IMR-90 (cell line): Measurements from ENCODE around the gene APCDD1. TPM values are rescaled to one million over a fixed set of nuclear protein-coding genes. Genes with fewer than 3 reads are reported as not detected.

ENCODE experiments used
- ATAC-seq: fragments of 200-7000 bp; cut with Tn5 transposase; 2 replicates; pipeline ENCODE4 v1.9.1; 2020; ENCODE audit warnings: low read depth, mild to moderate bottlenecking, moderate library complexity
- BruUV-seq: library from RNA; stranded (reverse); fragments of 400-500 nt; replicated peaks from 2 replicates; lab custom pipeline; 2021; lab: Mats Ljungman, UMichigan
- CTCF ChIA-PET: fragments of 300-600 bp; formaldehyde crosslinking; extraction: SDS; loops from one replicate; lab custom pipeline; 2021; ENCODE audit warnings: antibody characterized with exemption; lab: Yijun Ruan, JAX
- POLR2A ChIA-PET: fragments of 300-600 bp; sonication (Branson Sonifier 250); formaldehyde crosslinking; loops from one replicate; lab custom pipeline; 2022; ENCODE audit warnings: antibody characterized with exemption; ENCODE audit not compliant: unreplicated experiment; lab: Charles Lee
- DNase-seq: peaks from one replicate; pipeline ENCODE4 v3.0.0; 2013
- H2AFZ ChIP-seq: replicated peaks from 2 replicates; pipeline ENCODE3; 2013; ENCODE audit warnings: low read length, mild to moderate bottlenecking; ENCODE audit not compliant: poor library complexity
- H2AK5ac ChIP-seq: 2 replicates; pipeline ENCODE4 v1.6.1; 2013; ENCODE audit warnings: low read depth, low read length, inconsistent platforms
- H2AK9ac ChIP-seq: replicated peaks from 2 replicates; pipeline ENCODE3; 2013; ENCODE audit warnings: mild to moderate bottlenecking, low read depth, low read length, moderate library complexity; ENCODE audit not compliant: poor library complexity
- H2BK120ac ChIP-seq: 2 replicates; pipeline ENCODE4 v1.6.1; 2013; ENCODE audit warnings: low read depth, low read length, inconsistent platforms
- H2BK15ac ChIP-seq: 3 replicates; pipeline ENCODE4 v1.6.1; 2013; ENCODE audit warnings: low read depth, low read length, inconsistent platforms
- H2BK20ac ChIP-seq: 2 replicates; pipeline ENCODE4 v1.6.1; 2013; ENCODE audit warnings: low read depth, mild to moderate bottlenecking, inconsistent platforms, low read length, moderate library complexity
- H2BK5ac ChIP-seq: 2 replicates; pipeline ENCODE4 v1.6.1; 2013; ENCODE audit warnings: mild to moderate bottlenecking, low read depth, low read length, inconsistent platforms; ENCODE audit not compliant: poor library complexity, severe bottlenecking
- H3K14ac ChIP-seq: replicated peaks from 2 replicates; pipeline ENCODE4 v1.6.1; 2013; ENCODE audit warnings: low read depth, low read length, inconsistent platforms
- H3K18ac ChIP-seq: 2 replicates; pipeline ENCODE4 v1.6.1; 2013; ENCODE audit warnings: low read depth, low read length, control low read depth
- H3K23ac ChIP-seq: 2 replicates; pipeline ENCODE4 v1.6.1; 2013; ENCODE audit warnings: low read depth, low read length, inconsistent platforms
- H3K27ac ChIP-seq: 2 replicates; pipeline ENCODE4 v1.5.1; 2013; ENCODE audit warnings: mild to moderate bottlenecking, control low read depth, low read length; ENCODE audit not compliant: insufficient read depth
- H3K27me3 ChIP-seq: 2 replicates; pipeline ENCODE4 v1.6.1; 2013; ENCODE audit warnings: low read length; ENCODE audit not compliant: control insufficient read depth, insufficient read depth
- H3K36me3 ChIP-seq: 2 replicates; pipeline ENCODE4 v1.6.1; 2013; ENCODE audit warnings: low read length, mixed read lengths; ENCODE audit not compliant: control insufficient read depth, insufficient read depth
- H3K4ac ChIP-seq: 2 replicates; pipeline ENCODE4 v1.6.1; 2013; ENCODE audit warnings: low read depth, low read length, inconsistent platforms
- H3K4me1 ChIP-seq: 2 replicates; pipeline ENCODE4 v1.6.1; 2013; ENCODE audit warnings: low read length, mixed read lengths; ENCODE audit not compliant: control insufficient read depth, insufficient read depth
- H3K4me2 ChIP-seq: 2 replicates; pipeline ENCODE4 v1.6.1; 2013; ENCODE audit warnings: low read depth, mild to moderate bottlenecking, control low read depth, low read length, moderate library complexity
- H3K4me3 ChIP-seq: 2 replicates; pipeline ENCODE4 v1.5.1; 2013; ENCODE audit warnings: low read depth, mild to moderate bottlenecking, control low read depth, low read length, moderate library complexity; ENCODE audit not compliant: insufficient read depth
- H3K56ac ChIP-seq: 2 replicates; pipeline ENCODE4 v1.6.1; 2013; ENCODE audit warnings: low read length, inconsistent platforms; ENCODE audit not compliant: insufficient read depth; ENCODE audit errors: extremely low read depth
- H3K79me1 ChIP-seq, 2 experiments: 2 replicates each; pipeline ENCODE4 v1.6.1; 2013; ENCODE audit warnings: low read length in 2 of 2, inconsistent platforms in 1 of 2, low read depth in 1 of 2
- H3K9ac ChIP-seq: 2 replicates; pipeline ENCODE4 v1.6.1; 2013; ENCODE audit warnings: low read depth, low read length, control low read depth
- H3K9me1 ChIP-seq: 2 replicates; pipeline ENCODE4 v1.6.1; 2013; ENCODE audit warnings: low read length, inconsistent platforms; ENCODE audit not compliant: insufficient read depth
- H3K9me3 ChIP-seq: 2 replicates; pipeline ENCODE4 v1.6.1; 2013; ENCODE audit warnings: low read length; ENCODE audit not compliant: control insufficient read depth, insufficient read depth
- H4K20me1 ChIP-seq: 2 replicates; pipeline ENCODE4 v1.6.1; 2013; ENCODE audit warnings: low read length, inconsistent platforms; ENCODE audit not compliant: insufficient read depth
- H4K5ac ChIP-seq: 2 replicates; pipeline ENCODE4 v1.6.1; 2013; ENCODE audit warnings: mild to moderate bottlenecking, low read depth, low read length, control low read depth
- H4K8ac ChIP-seq, 2 experiments: 2 replicates each; pipeline ENCODE4 v1.6.1; 2013; ENCODE audit warnings: low read depth in 2 of 2, low read length in 2 of 2, control low read depth in 1 of 2, inconsistent platforms in 1 of 2
- H4K91ac ChIP-seq: 2 replicates; pipeline ENCODE4 v1.6.1; 2013; ENCODE audit warnings: low read depth, low read length, inconsistent platforms; ENCODE audit not compliant: insufficient read depth
- BHLHE40 ChIP-seq: fragments of 150-350 bp; IDR thresholded peaks from 2 replicates; pipeline ENCODE4 v1.6.1; 2016; ENCODE audit warnings: mild to moderate bottlenecking, low read depth, low read length
- CEBPB ChIP-seq: IDR thresholded peaks from 2 replicates; pipeline ENCODE4 v1.6.1; 2012; ENCODE audit warnings: low read depth, low read length, improper control_type of control experiment
- CHD1 ChIP-seq: IDR thresholded peaks from 2 replicates; pipeline ENCODE4 v1.6.1; 2012; ENCODE audit warnings: low read depth, low read length, improper control_type of control experiment
- FOS ChIP-seq: fragments of 150-350 bp; IDR thresholded peaks from 2 replicates; pipeline ENCODE4 v1.6.1; 2016; ENCODE audit warnings: low read depth, low read length
- MAFK ChIP-seq: IDR thresholded peaks from 2 replicates; pipeline ENCODE4 v1.6.1; 2012; ENCODE audit warnings: low read depth, low read length, improper control_type of control experiment
- MAZ ChIP-seq: IDR thresholded peaks from 2 replicates; pipeline ENCODE4 v1.6.1; 2012; ENCODE audit warnings: low read depth, mild to moderate bottlenecking, low read length, improper control_type of control experiment, moderate library complexity, borderline replicate concordance
- MXI1 ChIP-seq: IDR thresholded peaks from 2 replicates; pipeline ENCODE4 v1.6.1; 2012; ENCODE audit warnings: low read depth, mild to moderate bottlenecking, low read length, moderate library complexity, borderline replicate concordance
- NFE2L2 ChIP-seq: fragments of 150-350 bp; IDR thresholded peaks from 2 replicates; pipeline ENCODE4 v1.6.1; 2016; ENCODE audit warnings: low read depth, mild to moderate bottlenecking, low read length
- POLR2A ChIP-seq: IDR thresholded peaks from 2 replicates; pipeline ENCODE4 v1.6.1; 2012; ENCODE audit warnings: mild to moderate bottlenecking, low read depth, low read length
- RAD21 ChIP-seq: IDR thresholded peaks from 2 replicates; pipeline ENCODE4 v1.6.1; 2012; ENCODE audit warnings: low read length, improper control_type of control experiment
- RCOR1 ChIP-seq: IDR thresholded peaks from 2 replicates; pipeline ENCODE4 v1.6.1; 2012; ENCODE audit warnings: mild to moderate bottlenecking, low read length, improper control_type of control experiment; ENCODE audit not compliant: insufficient replicate concordance
- RFX5 ChIP-seq: IDR thresholded peaks from 2 replicates; pipeline ENCODE4 v1.8.0; 2012; ENCODE audit warnings: low read depth, mild to moderate bottlenecking, low read length, moderate library complexity
- SMC3 ChIP-seq: fragments of 150-350 bp; IDR thresholded peaks from 2 replicates; pipeline ENCODE4 v1.6.1; 2016; ENCODE audit warnings: low read depth, mild to moderate bottlenecking, antibody characterized with exemption, low read length, moderate library complexity
- whole genome bisulfite sequencing, 2 experiments: methylation state at CpG; one replicate each; pipeline versions ENCODE4 v1.1.5 to v1.1.7; 2013; ENCODE audit warnings: missing lambda C conversion rate in 2 of 2; ENCODE audit not compliant: insufficient read length in 1 of 2; ENCODE audit errors: extremely low coverage in 2 of 2; 5-methylcytosine and 5-hydroxymethylcytosine counted together
- dilution Hi-C: fragments of 300-500 bp; cut with HindIII; formaldehyde crosslinking; loops from one replicate; pipeline ENCODE4 v1.14.3; 2018; ENCODE audit warnings: low sequenced_read_pairs; ENCODE audit not compliant: unreplicated experiment
- in situ Hi-C: fragments of 300-500 bp; cut with MboI; formaldehyde crosslinking; loops from 3 replicates; pipeline ENCODE4 v1.14.3; 2019; ENCODE audit warnings: low sequenced_read_pairs, inconsistent platforms, mixed read lengths
- intact Hi-C: fragments of 100-400 bp; cut with micrococcal nuclease; formaldehyde crosslinking; loops from 2 replicates; pipeline ENCODE4 v1.10.0; 2022
- polyA plus RNA-seq, 3 experiments: library from polyadenylated mRNA; depleted of rRNA; stranded (reverse); fragments of >200 nt; gene quantifications; 2 replicates each; pipeline ENCODE4 v1.2.3, GENCODE V29; 2012; ENCODE audit warnings: low replicate concordance in 1 of 3
- total RNA-seq: library from RNA; depleted of rRNA; stranded (reverse); fragments of >200 nt; gene quantifications from 2 replicates; pipeline ENCODE4 v1.2.3, GENCODE V29; 2012
- TF ChIP-seq, protein P1 (sequence below): conservative IDR thresholded peaks from 2 replicates; pipeline ENCODE4 v1.5.1; 2012; ENCODE audit warnings: mild to moderate bottlenecking, low read depth, low read length, improper control_type of control experiment
- TF ChIP-seq, protein P2 (sequence below): fragments of 150-350 bp; IDR thresholded peaks from 2 replicates; pipeline ENCODE4 v1.6.1; 2016; ENCODE audit warnings: low read depth, mild to moderate bottlenecking, low read length, moderate library complexity, borderline replicate concordance
- TF ChIP-seq, protein P3 (sequence below): fragments of 150-350 bp; IDR thresholded peaks from 2 replicates; pipeline ENCODE4 v1.6.1; 2017; ENCODE audit warnings: mild to moderate bottlenecking, antibody characterized with exemption, low read length, low read depth

Gene APCDD1
- total and polyA plus RNA-seq, 2 of the 4 experiments (the other 2 are of a cell fraction) = 1.1 to 2.2 TPM

DNA sequence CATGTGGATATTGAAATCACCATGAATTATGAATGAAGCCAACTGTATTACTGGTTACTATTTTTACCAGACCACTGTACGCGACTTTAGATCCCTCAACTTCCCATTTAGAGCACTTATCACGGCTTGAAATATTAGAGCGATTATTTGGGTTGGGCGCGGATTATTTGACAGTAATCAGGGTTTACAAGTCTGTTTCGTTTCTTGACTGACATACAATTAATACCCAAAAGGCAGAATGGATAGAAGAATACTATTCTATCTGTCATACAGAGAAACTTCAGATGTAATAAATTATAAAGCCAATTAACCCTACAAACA, 70.9 kb downstream of the APCDD1 start:
- DNase-seq (no peak), ATAC-seq (no peak)
- H2BK5ac ChIP-seq = no peak overlapping the region
- 0 out of 2 replicates have a peak overlapping the region, but pooled peaks have one; percentile 24 for H2AK5ac ChIP-seq
- H3K27ac ChIP-seq = no peak overlapping the region
- peaks cover 25% of the 10 kb centered on the region for H4K20me1 ChIP-seq
- CTCF ChIA-PET = no interaction called here
- TF ChIP-seq SMC3 (no peak), POLR2A (no peak), MAZ (no peak), RCOR1 (no peak), BHLHE40 (no peak), MAFK (no peak), CHD1 (no peak), RAD21 (no peak), NFE2L2 (no peak), CEBPB (no peak), RFX5 (no peak), MXI1 (no peak), FOS (no peak)
- TF ChIP-seq, protein P1, sequence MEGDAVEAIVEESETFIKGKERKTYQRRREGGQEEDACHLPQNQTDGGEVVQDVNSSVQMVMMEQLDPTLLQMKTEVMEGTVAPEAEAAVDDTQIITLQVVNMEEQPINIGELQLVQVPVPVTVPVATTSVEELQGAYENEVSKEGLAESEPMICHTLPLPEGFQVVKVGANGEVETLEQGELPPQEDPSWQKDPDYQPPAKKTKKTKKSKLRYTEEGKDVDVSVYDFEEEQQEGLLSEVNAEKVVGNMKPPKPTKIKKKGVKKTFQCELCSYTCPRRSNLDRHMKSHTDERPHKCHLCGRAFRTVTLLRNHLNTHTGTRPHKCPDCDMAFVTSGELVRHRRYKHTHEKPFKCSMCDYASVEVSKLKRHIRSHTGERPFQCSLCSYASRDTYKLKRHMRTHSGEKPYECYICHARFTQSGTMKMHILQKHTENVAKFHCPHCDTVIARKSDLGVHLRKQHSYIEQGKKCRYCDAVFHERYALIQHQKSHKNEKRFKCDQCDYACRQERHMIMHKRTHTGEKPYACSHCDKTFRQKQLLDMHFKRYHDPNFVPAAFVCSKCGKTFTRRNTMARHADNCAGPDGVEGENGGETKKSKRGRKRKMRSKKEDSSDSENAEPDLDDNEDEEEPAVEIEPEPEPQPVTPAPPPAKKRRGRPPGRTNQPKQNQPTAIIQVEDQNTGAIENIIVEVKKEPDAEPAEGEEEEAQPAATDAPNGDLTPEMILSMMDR = no peak
- TF ChIP-seq, protein P2, sequence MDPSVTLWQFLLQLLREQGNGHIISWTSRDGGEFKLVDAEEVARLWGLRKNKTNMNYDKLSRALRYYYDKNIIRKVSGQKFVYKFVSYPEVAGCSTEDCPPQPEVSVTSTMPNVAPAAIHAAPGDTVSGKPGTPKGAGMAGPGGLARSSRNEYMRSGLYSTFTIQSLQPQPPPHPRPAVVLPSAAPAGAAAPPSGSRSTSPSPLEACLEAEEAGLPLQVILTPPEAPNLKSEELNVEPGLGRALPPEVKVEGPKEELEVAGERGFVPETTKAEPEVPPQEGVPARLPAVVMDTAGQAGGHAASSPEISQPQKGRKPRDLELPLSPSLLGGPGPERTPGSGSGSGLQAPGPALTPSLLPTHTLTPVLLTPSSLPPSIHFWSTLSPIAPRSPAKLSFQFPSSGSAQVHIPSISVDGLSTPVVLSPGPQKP = no peak
- TF ChIP-seq, protein P3, sequence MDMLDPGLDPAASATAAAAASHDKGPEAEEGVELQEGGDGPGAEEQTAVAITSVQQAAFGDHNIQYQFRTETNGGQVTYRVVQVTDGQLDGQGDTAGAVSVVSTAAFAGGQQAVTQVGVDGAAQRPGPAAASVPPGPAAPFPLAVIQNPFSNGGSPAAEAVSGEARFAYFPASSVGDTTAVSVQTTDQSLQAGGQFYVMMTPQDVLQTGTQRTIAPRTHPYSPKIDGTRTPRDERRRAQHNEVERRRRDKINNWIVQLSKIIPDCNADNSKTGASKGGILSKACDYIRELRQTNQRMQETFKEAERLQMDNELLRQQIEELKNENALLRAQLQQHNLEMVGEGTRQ = no peak
- POLR2A ChIA-PET = interaction anchor here (0.6 to 0.7 kb wide), 4 partner anchors 10 to 1375 kb away, joined by 3 to 8 read pairs (median 4); no protein-coding TSS in a partner anchor
- WGBS, 2 experiments = no CpG with 5 or more reads among the region's 7 CpGs
- H2BK20ac ChIP-seq = no peak overlapping the region
- intact Hi-C loops (loop anchor here (10.0 kb wide), 1 partner anchor 841 kb away; no protein-coding TSS in a partner anchor), in situ Hi-C loops (no loop called here), dilution Hi-C loops (no loop called here)
- H3K4me3 ChIP-seq = peak overlapping the region; percentile 83; the same call in 1 of the 2 replicates
- peak overlapping the region; percentile 78 to 94 for H4K8ac ChIP-seq
- peak overlapping the region; percentile 17; the same call in 1 of the 2 replicates for H3K4ac ChIP-seq
- H3K36me3 ChIP-seq = no peaks in the 10 kb centered on the region
- H3K27me3 ChIP-seq = no peaks in the 10 kb centered on the region
- peaks cover 4 to 29% of the 10 kb centered on the region in 2 experiments; a peak in 3 of 4 replicates for H3K79me1 ChIP-seq
- peak overlapping the region; percentile 96 for H4K5ac ChIP-seq
- peak overlapping the region; percentile 71 for H3K4me2 ChIP-seq
- H3K9ac ChIP-seq = no peak overlapping the region
- no TSS peak for BruUV-seq
- no peak overlapping the region for H2AK9ac ChIP-seq
- no peak overlapping the region for H3K56ac ChIP-seq
- no peaks in the 10 kb centered on the region for H3K9me3 ChIP-seq
- H3K18ac ChIP-seq = no peak overlapping the region
- 0 out of 2 replicates have a peak overlapping the region, but pooled peaks have one; percentile 38 for H3K14ac ChIP-seq
- no peak overlapping the region for H4K91ac ChIP-seq
- no peak overlapping the region for H3K23ac ChIP-seq
- H3K9me1 ChIP-seq = peaks cover 12% of the 10 kb centered on the region
- no peak overlapping the region for H2BK120ac ChIP-seq
- H2BK15ac ChIP-seq = 0 out of 3 replicates have a peak overlapping the region, but pooled peaks have one; percentile 3
- peaks cover 9% of the 10 kb centered on the region for H3K4me1 ChIP-seq
- H2AFZ ChIP-seq = peak overlapping the region; percentile 94
